Pancreas (tissue), 10 donors: ENCODE measurements around the gene AMHR2. TPM values are rescaled to one million over a fixed set of nuclear protein-coding genes. Genes with fewer than 3 reads are reported as not detected.

Experiments
- ATAC-seq, 4 donors: fragments of 200-7000 bp; cut with Tn5 transposase; one replicate each; pipeline versions ENCODE4 v1.8.0 to v1.9.1; 2020; ENCODE audit warnings: mild to moderate bottlenecking in 4 of 4, moderate library complexity in 4 of 4
- DNase-seq, 6 donors: peaks; one replicate each; pipeline ENCODE4 v3.0.0-alpha.2; 2020
- FAIRE-seq: peaks from 2 replicates; lab custom pipeline; 2012; peaks lifted over from hg19 to GRCh38; lab: Jason Lieb, UNC
- H3K27ac ChIP-seq, 4 donors: fragments of 200-600 bp; sonication (generic); 1 replicate in 3 of 4; 2 replicates in 1 of 4; pipeline versions ENCODE4 v1.5.0 to v1.8.0; 2020
- H3K27me3 ChIP-seq, 4 donors: fragments of 200-600 bp; one replicate each; pipeline ENCODE4 v1.8.0; 2021
- H3K36me3 ChIP-seq, 3 donors: fragments of 200-600 bp; sonication (generic) in 1 of 3; one replicate each; pipeline versions ENCODE4 v1.5.0 to v1.8.0; 2020 to 2021
- H3K4me1 ChIP-seq, 3 donors: fragments of 200-600 bp; one replicate each; pipeline ENCODE4 v1.8.0; 2021
- H3K4me3 ChIP-seq, 4 donors: fragments of 200-600 bp; sonication (generic) in 2 of 4; one replicate each; pipeline versions ENCODE4 v1.5.0 to v1.8.0; 2020 to 2021
- H3K9me3 ChIP-seq, 4 donors: fragments of 200-600 bp; one replicate each; pipeline ENCODE4 v1.8.0; 2021
- CTCF ChIP-seq, 4 donors: fragments of 200-600 bp; sonication (generic) in 3 of 4; IDR thresholded peaks; one replicate each; pipeline versions ENCODE4 v1.5.0 to v1.8.0; 2021; ENCODE audit warnings: antibody characterized with exemption in 4 of 4
- WGBS, 2 donors: extraction: QIAGEN DNeasy Blood & Tissue Kit; methylation state at CpG; one replicate each; pipeline ENCODE4 v1.1.7; 2013; 5-methylcytosine and 5-hydroxymethylcytosine counted together
- intact Hi-C, 3 donors: fragments of 100-400 bp; cut with DNase I; formaldehyde crosslinking; loops; one replicate each; pipeline versions ENCODE4 v1.11.1 to v1.14.2; 2022
- polyA plus RNA-seq, 2 donors: library from polyadenylated mRNA; stranded (reverse); fragments of 200-250 nt; gene quantifications; one replicate each; pipeline ENCODE4 v1.2.3, GENCODE V29; 2013
- total RNA-seq, 6 donors: library from RNA; stranded (reverse); fragmentation: NEBNext Ultra II Directional in 4 of 6; extraction: Animal tissue kit (Norgen Biotek cat#: 25700) in 4 of 6; gene quantifications; one replicate each; pipeline versions ENCODE4 v1.2.1 to v1.2.4, GENCODE V29; 2021 to 2023
- donor health status: healthy with polysubstance abuse.
- donor health status: DM: no; HTN: no; CAD: no; lungs with moderate emphysema.
- donor health status: DM: no; HTN: no; CAD: no.
- donor health status: control.
- donor health status: control.
- donor health status: Bipolar disorder and iron deficiency.
- donor health status: DM: yes; HTN: yes; CAD: no.
- donor health status: DM: no; HTN: no; CAD: no.
- donor health status: DM: no; HTN: no; CAD: no.
- donor health status: DM: yes; HTN: yes; CAD: no.

The AMHR2 gene
- total and polyA plus RNA-seq, 8 donors = 1.7 to 8.1 (median 2.9) TPM

GRCh38 chr12:53462935-53463334, 39.3 kb downstream of the AMHR2 start:
- DNase-seq (no peak), ATAC-seq (no peak), FAIRE-seq (no peak)
- H3K27me3 ChIP-seq = no peaks in the 10 kb centered on the region
- H3K9me3 ChIP-seq = no peaks in the 10 kb centered on the region
- intact Hi-C loops = loop anchor here in 1 of 3 donors (10.0 kb wide), 1 partner anchor 438 kb away; no protein-coding TSS in a partner anchor
- no peak for TF ChIP-seq CTCF (IDR thresholded peaks at IDR 0.05)
- no peaks in the 10 kb centered on the region for H3K4me1 ChIP-seq
- H3K27ac ChIP-seq = no peak overlapping the region
- H3K4me3 ChIP-seq = no peak overlapping the region
- peaks cover 35 to 100% (median 85%) of the 10 kb centered on the region in 3 donors for H3K36me3 ChIP-seq
- 67 to 69% methylated on average over 3 of the region's 3 CpGs for WGBS, 2 donors

GRCh38 chr12:53463802-53464560, 40.3 kb downstream of the AMHR2 start:
- TF ChIP-seq CTCF (IDR thresholded peaks at IDR 0.05) = no peak
- 49 to 58% methylated on average over 5 of the region's 5 CpGs for WGBS, 2 donors
- intact Hi-C loops = loop anchor here in 1 of 3 donors (10.0 kb wide), 1 partner anchor 439 kb away; no protein-coding TSS in a partner anchor
- Histone ChIP-seq H3K9me3 (no peaks in the 10 kb centered on the region), H3K4me3 (no peak overlapping the region), H3K4me1 (no peaks in the 10 kb centered on the region), H3K27me3 (no peaks in the 10 kb centered on the region), H3K36me3 (peaks cover 36 to 100% (median 84%) of the 10 kb centered on the region in 3 donors), H3K27ac (no peak overlapping the region)
- no peak for FAIRE-seq
- no peak for ATAC-seq
- DNase-seq = no peak

GRCh38 chr12:53464685-53465418, 41.2 kb downstream of the AMHR2 start:
- DNase-seq (no peak), FAIRE-seq (no peak), ATAC-seq (no peak)
- no peak for TF ChIP-seq CTCF (IDR thresholded peaks at IDR 0.05)
- Histone ChIP-seq H3K4me1 (no peaks in the 10 kb centered on the region), H3K36me3 (peaks cover 35 to 100% (median 84%) of the 10 kb centered on the region in 3 donors), H3K4me3 (no peak overlapping the region), H3K9me3 (no peaks in the 10 kb centered on the region), H3K27me3 (no peaks in the 10 kb centered on the region), H3K27ac (no peak overlapping the region)
- intact Hi-C loops = loop anchor here in 1 of 3 donors (10.0 kb wide), 1 partner anchor 440 kb away; no protein-coding TSS in a partner anchor
- WGBS, 2 donors = 91 to 92% methylated on average over 11 of the region's 11 CpGs

- no peak for FAIRE-seq
- TF ChIP-seq CTCF (IDR thresholded peaks at IDR 0.05) = no peak
- H3K9me3 ChIP-seq = no peaks in the 10 kb centered on the region
- intact Hi-C loops = loop anchor here in 1 of 3 donors (10.0 kb wide), 1 partner anchor 441 kb away; no protein-coding TSS in a partner anchor
- 55 to 58% methylated on average over 2 of the region's 2 CpGs for WGBS, 2 donors
- no peak overlapping the region for H3K4me3 ChIP-seq
- no peak for ATAC-seq
- no peak for DNase-seq
- no peaks in the 10 kb centered on the region for H3K27me3 ChIP-seq
- no peaks in the 10 kb centered on the region for H3K4me1 ChIP-seq
- H3K36me3 ChIP-seq = peaks cover 27 to 99% (median 77%) of the 10 kb centered on the region in 3 donors
- no peak overlapping the region for H3K27ac ChIP-seq
These were observed 42.0 kb downstream of the AMHR2 start for GRCh38 chr12:53465679-53466078.
